Neural cell (in vitro differentiated cells): ENCODE data around the gene IGFL1. TPM values are rescaled to one million over a fixed set of nuclear protein-coding genes. Genes with fewer than 3 reads are reported as not detected.

Experiments
- H2AFZ ChIP-seq: fragments of 200-600, 300-800 bp; sonication (generic), shearing (Covaris generic); 2 replicates; pipeline ENCODE4 v1.6.0; 2014; ENCODE audit warnings: low read depth, mild to moderate bottlenecking, antibody characterized with exemption, low read length, moderate library complexity
- H3F3A ChIP-seq: fragments of 200-600 bp; shearing (Covaris generic); 2 replicates; pipeline ENCODE4 v1.6.1; 2016; ENCODE audit warnings: mild to moderate bottlenecking, moderate library complexity, mixed read lengths, antibody characterized with exemption, low read length; ENCODE audit not compliant: insufficient read depth, poor library complexity, severe bottlenecking
- H3K27ac ChIP-seq: fragments of 200-600, 300-800 bp; sonication (generic), shearing (Covaris generic); 2 replicates; pipeline ENCODE4 v1.5.1; 2014; ENCODE audit warnings: mild to moderate bottlenecking, low read length, moderate library complexity
- H3K27me3 ChIP-seq: fragments of 300-800, 200-600 bp; sonication (generic), shearing (Covaris generic); 2 replicates; pipeline ENCODE4 v1.6.0; 2014; ENCODE audit warnings: mild to moderate bottlenecking, low read depth, low read length, moderate library complexity; ENCODE audit not compliant: insufficient read depth
- H3K36me3 ChIP-seq: fragments of 300-800, 200-600 bp; sonication (generic), shearing (Covaris generic); 2 replicates; pipeline ENCODE4 v1.5.1; 2014; ENCODE audit warnings: mild to moderate bottlenecking, antibody characterized with exemption, low read length, moderate library complexity; ENCODE audit not compliant: insufficient read depth
- H3K4me2 ChIP-seq: fragments of 300-800, 200-600 bp; sonication (generic), shearing (Covaris generic); 2 replicates; pipeline ENCODE4 v1.6.0; 2014; ENCODE audit warnings: mild to moderate bottlenecking, low read length
- H3K4me3 ChIP-seq: fragments of 300-800, 200-600 bp; sonication (generic), shearing (Covaris generic); 2 replicates; pipeline ENCODE4 v1.5.1; 2014; ENCODE audit warnings: mild to moderate bottlenecking, low read length, moderate library complexity
- H3K79me2 ChIP-seq: fragments of 200-600 bp; shearing (Covaris generic); replicated peaks from 2 replicates; pipeline ENCODE4 v1.6.0; 2014; ENCODE audit warnings: mild to moderate bottlenecking, low read length, moderate library complexity; ENCODE audit not compliant: insufficient read depth
- H3K9ac ChIP-seq: fragments of 300-800, 200-600 bp; sonication (generic), shearing (Covaris generic); 2 replicates; pipeline ENCODE4 v1.6.1; 2016; ENCODE audit warnings: mild to moderate bottlenecking, low read length, mixed read lengths
- H3K9me2 ChIP-seq: fragments of 200-600 bp; shearing (Covaris generic); 2 replicates; pipeline ENCODE4 v1.6.1; 2016; ENCODE audit warnings: mild to moderate bottlenecking, low read length, mixed read lengths; ENCODE audit not compliant: insufficient read depth
- H3K9me3 ChIP-seq: fragments of 200-600, 300-800 bp; sonication (generic), shearing (Covaris generic); 2 replicates; pipeline ENCODE4 v1.6.1; 2016; ENCODE audit warnings: mild to moderate bottlenecking, mixed run types, low read length, moderate library complexity, mixed read lengths
- H4K20me1 ChIP-seq: fragments of 200-600 bp; shearing (Covaris generic); 2 replicates; pipeline ENCODE4 v1.6.1; 2016; ENCODE audit warnings: mild to moderate bottlenecking, mixed run types; ENCODE audit not compliant: insufficient read depth
- CTCF ChIP-seq: fragments of 450-650 bp; IDR thresholded peaks from 2 replicates; pipeline ENCODE4 v1.5.1; 2014; ENCODE audit warnings: antibody characterized with exemption, mild to moderate bottlenecking, moderate library complexity; ENCODE audit not compliant: poor library complexity, severe bottlenecking
- EP300 ChIP-seq: fragments of 450-650 bp; conservative IDR thresholded peaks from 2 replicates; pipeline ENCODE4 v1.6.1; 2014; ENCODE audit warnings: antibody characterized with exemption, mild to moderate bottlenecking, moderate library complexity; ENCODE audit not compliant: poor library complexity, severe bottlenecking
- EZH2 ChIP-seq: fragments of 200-600, 300-800 bp; shearing (Covaris generic), sonication (generic); IDR thresholded peaks from 2 replicates; pipeline ENCODE4 v1.6.1; 2014; ENCODE audit warnings: antibody characterized with exemption, low read length, borderline replicate concordance, mild to moderate bottlenecking; ENCODE audit not compliant: insufficient read depth, poor library complexity, severe bottlenecking
- MXI1 ChIP-seq: fragments of 450-650 bp; conservative IDR thresholded peaks from 2 replicates; pipeline ENCODE4 v1.6.1; 2014; ENCODE audit warnings: antibody characterized with exemption, mild to moderate bottlenecking; ENCODE audit not compliant: poor library complexity, severe bottlenecking
- POLR2AphosphoS5 ChIP-seq: IDR thresholded peaks from 2 replicates; pipeline ENCODE4 v1.6.1; 2012
- RAD21 ChIP-seq: fragments of 450-650 bp; conservative IDR thresholded peaks from 2 replicates; pipeline ENCODE4 v1.6.1; 2014; ENCODE audit warnings: antibody characterized with exemption, mild to moderate bottlenecking, moderate library complexity
- REST ChIP-seq: IDR thresholded peaks from 2 replicates; pipeline ENCODE4 v1.6.1; 2012; ENCODE audit warnings: borderline replicate concordance
- SMC3 ChIP-seq: fragments of 450-650 bp; conservative IDR thresholded peaks from 2 replicates; pipeline ENCODE4 v1.6.1; 2014; ENCODE audit warnings: antibody characterized with exemption, mild to moderate bottlenecking, moderate library complexity; ENCODE audit not compliant: poor library complexity
- TAF1 ChIP-seq: IDR thresholded peaks from 2 replicates; pipeline ENCODE4 v1.6.1; 2012; ENCODE audit warnings: low read depth
- polyA minus RNA-seq: library from RNA; depleted of rRNA, polyadenylated mRNA; stranded (reverse); fragments of >200 nt; gene quantifications from 2 replicates; pipeline ENCODE4 v1.2.3, GENCODE V29; 2014
- polyA plus RNA-seq: library from polyadenylated mRNA; depleted of rRNA; stranded (reverse); fragments of >200 nt; gene quantifications from 2 replicates; pipeline ENCODE4 v1.2.3, GENCODE V29; 2014

The IGFL1 gene
- polyA plus RNA-seq (not detected in 2 replicates), polyA minus RNA-seq (not detected in 2 replicates)

- no peaks in the 10 kb centered on the region for H3K9me3 ChIP-seq
- no peaks in the 10 kb centered on the region for H3K36me3 ChIP-seq
- TF ChIP-seq SMC3 (no peak), REST (no peak), MXI1 (no peak), EP300 (no peak), EZH2 (no peak), CTCF (no peak), POLR2AphosphoS5 (no peak), TAF1 (no peak), RAD21 (no peak)
- peaks cover 2% of the 10 kb centered on the region for H3K27me3 ChIP-seq
- H3K27ac ChIP-seq: no peak within 1 kb of the TSS
- no peaks in the 10 kb centered on the region for H4K20me1 ChIP-seq
- no peak within 1 kb of the TSS for H2AFZ ChIP-seq
- no peaks in the 10 kb centered on the region for H3F3A ChIP-seq
- no peak within 1 kb of the TSS for H3K4me3 ChIP-seq
- H3K9ac ChIP-seq: no peak within 1 kb of the TSS
- no peaks in the 10 kb centered on the region for H3K9me2 ChIP-seq
- no peaks in the 10 kb centered on the region for H3K79me2 ChIP-seq
- H3K4me2 ChIP-seq: no peak within 1 kb of the TSS
Measured at GRCh38 chr19:46229442-46229841, at the start of gene IGFL1. IGFL1 (plus strand) TSS chr19:46229742; CDS start chr19:46229775, 33 bp downstream.

- H3K27me3 ChIP-seq: no peaks in the 10 kb centered on the region
- no peaks in the 10 kb centered on the region for H3K36me3 ChIP-seq
- H2AFZ ChIP-seq: no peak overlapping the region
- no peak overlapping the region for H3K9ac ChIP-seq
- no peaks in the 10 kb centered on the region for H3K79me2 ChIP-seq
- no peaks in the 10 kb centered on the region for H3K9me3 ChIP-seq
- H3K4me2 ChIP-seq: no peak overlapping the region
- TF ChIP-seq RAD21 (no peak), MXI1 (no peak), EZH2 (no peak), CTCF (no peak), EP300 (no peak), POLR2AphosphoS5 (no peak), SMC3 (no peak)
- H3K4me3 ChIP-seq: no peak overlapping the region
- no peaks in the 10 kb centered on the region for H4K20me1 ChIP-seq
- H3F3A ChIP-seq: no peaks in the 10 kb centered on the region
- H3K9me2 ChIP-seq: no peaks in the 10 kb centered on the region
- no peak overlapping the region for H3K27ac ChIP-seq
Measured at GRCh38 chr19:46180701-46181387, 48.7 kb upstream of the IGFL1 start.
